H9 (cell line): Measurements from ENCODE around the gene TSPAN13. TPM values are rescaled to one million over a fixed set of nuclear protein-coding genes. Genes with fewer than 3 reads are reported as not detected.

Experiments used
- DNase-seq: peaks from one replicate; pipeline ENCODE4 v3.0.0-alpha.2; 2017
- H2AFZ ChIP-seq: one replicate; pipeline ENCODE4 v1.6.1; 2013; ENCODE audit warnings: mild to moderate bottlenecking, low read length, control low read depth, moderate library complexity
- H2AK5ac ChIP-seq: 2 replicates; pipeline ENCODE4 v1.6.1; 2013; ENCODE audit warnings: low read length, control low read depth, mixed read lengths; ENCODE audit not compliant: insufficient read length
- H2BK120ac ChIP-seq: one replicate; pipeline ENCODE4 v1.6.1; 2013; ENCODE audit warnings: low read depth, mild to moderate bottlenecking, low read length, control low read depth, inconsistent platforms; ENCODE audit not compliant: poor library complexity, severe bottlenecking
- H2BK12ac ChIP-seq: 2 replicates; pipeline ENCODE4 v1.6.1; 2013; ENCODE audit warnings: low read length, control low read depth, mixed read lengths, low read depth; ENCODE audit not compliant: insufficient read length
- H2BK15ac ChIP-seq: 2 replicates; pipeline ENCODE4 v1.6.1; 2013; ENCODE audit warnings: low read depth, low read length, control low read depth
- H2BK20ac ChIP-seq: one replicate; pipeline ENCODE4 v1.6.1; 2013; ENCODE audit warnings: low read depth, mild to moderate bottlenecking, low read length, control low read depth, inconsistent platforms; ENCODE audit not compliant: poor library complexity, severe bottlenecking
- H2BK5ac ChIP-seq: 2 replicates; pipeline ENCODE4 v1.6.1; 2013; ENCODE audit warnings: low read length, control low read depth, mixed read lengths; ENCODE audit not compliant: insufficient read length
- H3K14ac ChIP-seq: 2 replicates; pipeline ENCODE4 v1.6.1; 2013; ENCODE audit warnings: low read length, control low read depth; ENCODE audit not compliant: insufficient read depth
- H3K18ac ChIP-seq: 2 replicates; pipeline ENCODE4 v1.6.1; 2013; ENCODE audit warnings: low read depth, mild to moderate bottlenecking, mixed read lengths, low read length, control low read depth; ENCODE audit not compliant: insufficient read length
- H3K23ac ChIP-seq: 2 replicates; pipeline ENCODE4 v1.6.1; 2013; ENCODE audit warnings: low read length, control low read depth, mixed read lengths, low read depth; ENCODE audit not compliant: insufficient read length
- H3K23me2 ChIP-seq: 2 replicates; pipeline ENCODE4 v1.6.1; 2013; ENCODE audit warnings: low read depth, mild to moderate bottlenecking, mixed read lengths, low read length, control low read depth; ENCODE audit not compliant: insufficient read length, poor library complexity, severe bottlenecking
- H3K27ac ChIP-seq: 2 replicates; pipeline ENCODE4 v1.5.1; 2013; ENCODE audit warnings: low read length, control low read depth, mixed read lengths, low read depth; ENCODE audit not compliant: insufficient read length
- H3K27me3 ChIP-seq: 2 replicates; pipeline ENCODE4 v1.6.1; 2013; ENCODE audit warnings: low read length, control low read depth, inconsistent platforms; ENCODE audit not compliant: insufficient read depth
- H3K4ac ChIP-seq: 2 replicates; pipeline ENCODE4 v1.6.1; 2013; ENCODE audit warnings: low read depth, mild to moderate bottlenecking, control low read depth, inconsistent platforms, low read length, moderate library complexity
- H3K4me1 ChIP-seq: 2 replicates; pipeline ENCODE4 v1.6.1; 2013; ENCODE audit warnings: low read length, control low read depth, inconsistent platforms; ENCODE audit not compliant: insufficient read depth
- H3K4me2 ChIP-seq: 2 replicates; pipeline ENCODE4 v1.6.1; 2013; ENCODE audit warnings: low read length, control low read depth, mixed read lengths; ENCODE audit not compliant: insufficient read length, insufficient read depth
- H3K56ac ChIP-seq: 2 replicates; pipeline ENCODE4 v1.6.1; 2013; ENCODE audit warnings: low read depth, mild to moderate bottlenecking, mixed read lengths, low read length, control low read depth; ENCODE audit not compliant: insufficient read length
- H3K79me1 ChIP-seq: 2 replicates; pipeline ENCODE4 v1.6.1; 2013; ENCODE audit warnings: low read depth, mild to moderate bottlenecking, moderate library complexity, low read length, control low read depth, inconsistent platforms; ENCODE audit not compliant: insufficient read depth, poor library complexity, severe bottlenecking
- H3K79me2 ChIP-seq: 2 replicates; pipeline ENCODE4 v1.6.1; 2013; ENCODE audit warnings: low read length, control low read depth, inconsistent platforms; ENCODE audit not compliant: insufficient read depth
- H3K9ac ChIP-seq: 2 replicates; pipeline ENCODE4 v1.6.1; 2013; ENCODE audit warnings: low read length, control low read depth, mixed read lengths; ENCODE audit not compliant: insufficient read length; ENCODE audit errors: extremely low read depth
- H3K9me3 ChIP-seq: one replicate; pipeline ENCODE4 v1.6.1; 2013; ENCODE audit warnings: low read depth, low read length, inconsistent platforms; ENCODE audit not compliant: control insufficient read depth
- H3T11ph ChIP-seq: one replicate; pipeline ENCODE4 v1.6.1; 2013; ENCODE audit warnings: mild to moderate bottlenecking, low read length, control low read depth, inconsistent platforms
- H4K20me1 ChIP-seq: one replicate; pipeline ENCODE4 v1.6.1; 2013; ENCODE audit not compliant: control insufficient read depth, insufficient read length, insufficient read depth
- H4K5ac ChIP-seq: 2 replicates; pipeline ENCODE4 v1.6.1; 2013; ENCODE audit warnings: low read depth, mild to moderate bottlenecking, mixed read lengths, low read length, control low read depth; ENCODE audit not compliant: insufficient read length
- H4K8ac ChIP-seq: replicated peaks from 2 replicates; pipeline ENCODE4 v1.6.1; 2013; ENCODE audit warnings: low read length, control low read depth, mixed read lengths, low read depth; ENCODE audit not compliant: insufficient read length
- H4K91ac ChIP-seq: 2 replicates; pipeline ENCODE4 v1.6.1; 2013; ENCODE audit warnings: low read depth, mild to moderate bottlenecking, moderate library complexity, mixed read lengths, low read length, control low read depth; ENCODE audit not compliant: insufficient read length
- H3K27ac Mint-ChIP-seq, 3 experiments: 2 replicates in 2 of 3; 3 replicates in 1 of 3; pipeline ENCODE4 v1.8.0; 2020 to 2021; ENCODE audit warnings: mixed read lengths in 3 of 3, mild to moderate bottlenecking in 1 of 3, moderate library complexity in 1 of 3
- H3K27me3 Mint-ChIP-seq: 2 replicates; pipeline ENCODE4 v1.8.0; 2021; ENCODE audit warnings: low read depth, mild to moderate bottlenecking, moderate library complexity, mixed read lengths
- H3K36me3 Mint-ChIP-seq, 3 experiments: 2 replicates in 2 of 3; 3 replicates in 1 of 3; pipeline ENCODE4 v1.8.0; 2020 to 2021; ENCODE audit warnings: low read depth in 3 of 3, mixed read lengths in 3 of 3; ENCODE audit not compliant: insufficient read depth in 1 of 3
- H3K4me1 Mint-ChIP-seq, 2 experiments: 2 replicates each; pipeline ENCODE4 v1.8.0; 2020; ENCODE audit warnings: mixed read lengths in 2 of 2
- H3K4me3 Mint-ChIP-seq, 2 experiments: 2 replicates in 1 of 2; 3 replicates in 1 of 2; pipeline ENCODE4 v1.8.0; 2020 to 2021; ENCODE audit warnings: mild to moderate bottlenecking in 2 of 2, mixed read lengths in 2 of 2, moderate library complexity in 1 of 2
- H3K9me3 Mint-ChIP-seq, 2 experiments: 2 replicates in 1 of 2; 3 replicates in 1 of 2; pipeline ENCODE4 v1.8.0; 2020; ENCODE audit warnings: mild to moderate bottlenecking in 2 of 2, mixed read lengths in 2 of 2, moderate library complexity in 1 of 2
- whole genome bisulfite sequencing: extraction: QIAGEN DNeasy Blood & Tissue Kit; methylation state at CpG from one replicate; pipeline ENCODE4 v1.1.7; 2013; ENCODE audit warnings: missing lambda C conversion rate, low lambda C conversion rate, mixed read lengths; ENCODE audit not compliant: insufficient read length; ENCODE audit errors: extremely low coverage; 5-methylcytosine and 5-hydroxymethylcytosine counted together
- total RNA-seq: library from RNA; stranded (reverse); gene quantifications from 2 replicates; pipeline ENCODE4 v1.2.1, GENCODE V29; 2021
- TF ChIP-seq, protein P1 (sequence below): fragments of 200-600 bp; sonication (generic); conservative IDR thresholded peaks from 3 replicates; pipeline ENCODE4 v1.8.0; 2021; ENCODE audit warnings: antibody characterized with exemption, mild to moderate bottlenecking

TSPAN13 gene
- total RNA-seq, 1 experiment from 2014 or later, result 18.7 TPM

- H3T11ph ChIP-seq, result no peak overlapping the region
- peaks cover 11% of the 10 kb centered on the region in 2 experiments for H3K4me1 Mint-ChIP-seq
- H3K79me2 ChIP-seq, result no peaks in the 10 kb centered on the region
- 0 out of 7 replicates have a peak, but pooled peaks cover 0 to 2% (median 0%) of the 10 kb centered on the region in 3 experiments for H3K36me3 Mint-ChIP-seq
- H2BK5ac ChIP-seq, result no peak overlapping the region
- H3K23me2 ChIP-seq, result no peaks in the 10 kb centered on the region
- TF ChIP-seq, protein P1, sequence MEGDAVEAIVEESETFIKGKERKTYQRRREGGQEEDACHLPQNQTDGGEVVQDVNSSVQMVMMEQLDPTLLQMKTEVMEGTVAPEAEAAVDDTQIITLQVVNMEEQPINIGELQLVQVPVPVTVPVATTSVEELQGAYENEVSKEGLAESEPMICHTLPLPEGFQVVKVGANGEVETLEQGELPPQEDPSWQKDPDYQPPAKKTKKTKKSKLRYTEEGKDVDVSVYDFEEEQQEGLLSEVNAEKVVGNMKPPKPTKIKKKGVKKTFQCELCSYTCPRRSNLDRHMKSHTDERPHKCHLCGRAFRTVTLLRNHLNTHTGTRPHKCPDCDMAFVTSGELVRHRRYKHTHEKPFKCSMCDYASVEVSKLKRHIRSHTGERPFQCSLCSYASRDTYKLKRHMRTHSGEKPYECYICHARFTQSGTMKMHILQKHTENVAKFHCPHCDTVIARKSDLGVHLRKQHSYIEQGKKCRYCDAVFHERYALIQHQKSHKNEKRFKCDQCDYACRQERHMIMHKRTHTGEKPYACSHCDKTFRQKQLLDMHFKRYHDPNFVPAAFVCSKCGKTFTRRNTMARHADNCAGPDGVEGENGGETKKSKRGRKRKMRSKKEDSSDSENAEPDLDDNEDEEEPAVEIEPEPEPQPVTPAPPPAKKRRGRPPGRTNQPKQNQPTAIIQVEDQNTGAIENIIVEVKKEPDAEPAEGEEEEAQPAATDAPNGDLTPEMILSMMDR, result no peak
- H4K5ac ChIP-seq, result no peak overlapping the region
- H2BK20ac ChIP-seq, result no peak overlapping the region
- no peak overlapping the region for H2BK120ac ChIP-seq
- H3K14ac ChIP-seq, result no peak overlapping the region
- no peaks in the 10 kb centered on the region for H3K79me1 ChIP-seq
- H3K23ac ChIP-seq, result no peak overlapping the region
- no peak overlapping the region for H2BK12ac ChIP-seq
- no peaks in the 10 kb centered on the region for H3K27me3 ChIP-seq
- no peak overlapping the region for H4K91ac ChIP-seq
- no peaks in the 10 kb centered on the region for H3K27me3 Mint-ChIP-seq
- H4K8ac ChIP-seq, result no peak overlapping the region
- no peak overlapping the region for H3K4ac ChIP-seq
- no peaks in the 10 kb centered on the region for H3K9me3 ChIP-seq
- H3K4me2 ChIP-seq, result no peak overlapping the region
- no peak overlapping the region for H3K9ac ChIP-seq
- H3K27ac Mint-ChIP-seq, result no peak overlapping the region
- H2BK15ac ChIP-seq, result no peak overlapping the region
- no peak for DNase-seq
- no peak overlapping the region for H3K56ac ChIP-seq
- no peak overlapping the region for H3K18ac ChIP-seq
- no peaks in the 10 kb centered on the region for H3K9me3 Mint-ChIP-seq
- WGBS, result no CpG with 5 or more reads among the region's 4 CpGs
- H4K20me1 ChIP-seq, result no peaks in the 10 kb centered on the region
- no peak overlapping the region for H2AK5ac ChIP-seq
- H3K4me1 ChIP-seq, result no peaks in the 10 kb centered on the region; the same call in 1 of the 2 replicates
- no peak overlapping the region for H2AFZ ChIP-seq
- no peak overlapping the region for H3K4me3 Mint-ChIP-seq
- H3K27ac ChIP-seq, result no peak overlapping the region
Observed at GRCh38 chr7:16732828-16733227, 20.7 kb upstream of the TSPAN13 start.
